OCI-LY7 (cell line): ENCODE measurements around the gene KLC1. TPM values are rescaled to one million over a fixed set of nuclear protein-coding genes. Genes with fewer than 3 reads are reported as not detected.

Source experiments
- BruUV-seq: library from RNA; stranded (reverse); fragments of 400-500 nt; replicated peaks from 2 replicates; lab custom pipeline; 2021; lab: Mats Ljungman, UMichigan
- CTCF ChIA-PET: fragments of 300-600 bp; sonication (Branson Sonifier 250); formaldehyde crosslinking; loops from one replicate; lab custom pipeline; 2022; ENCODE audit warnings: antibody characterized with exemption; ENCODE audit not compliant: unreplicated experiment; lab: Charles Lee
- POLR2A ChIA-PET: fragments of 300-600 bp; sonication (Branson Sonifier 250); formaldehyde crosslinking; loops from one replicate; lab custom pipeline; 2022; ENCODE audit warnings: antibody characterized with exemption; lab: Charles Lee
- DNase-seq: peaks from one replicate; pipeline ENCODE4 v3.0.0-alpha.2; 2015; ENCODE audit warnings: low spot score
- H2AFZ ChIP-seq: fragments of 200-600 bp; sonication (generic), shearing (Covaris generic); 2 replicates; pipeline ENCODE4 v1.6.1; 2014; ENCODE audit warnings: mild to moderate bottlenecking, antibody characterized with exemption, low read length, moderate library complexity
- H3K27ac ChIP-seq: fragments of 200-600 bp; sonication (generic); 2 replicates; pipeline ENCODE4 v1.5.1; 2014; ENCODE audit warnings: mixed run types, low read depth, mild to moderate bottlenecking, moderate library complexity, low read length, inconsistent platforms; ENCODE audit not compliant: poor library complexity, severe bottlenecking
- H3K36me3 ChIP-seq: fragments of 200-600 bp; sonication (generic); 2 replicates; pipeline ENCODE4 v1.6.1; 2014; ENCODE audit warnings: mild to moderate bottlenecking, antibody characterized with exemption, low read length, moderate library complexity, mixed read lengths; ENCODE audit not compliant: insufficient read depth
- H3K4me1 ChIP-seq: fragments of 200-600 bp; sonication (generic); 2 replicates; pipeline ENCODE4 v1.5.1; 2014; ENCODE audit warnings: mild to moderate bottlenecking, low read length; ENCODE audit not compliant: insufficient read depth, poor library complexity, severe bottlenecking
- H3K4me2 ChIP-seq: fragments of 200-600 bp; sonication (generic); 2 replicates; pipeline ENCODE4 v1.6.1; 2014; ENCODE audit warnings: mild to moderate bottlenecking, low read length
- H3K4me3 ChIP-seq: fragments of 200-600 bp; sonication (generic); 2 replicates; pipeline ENCODE4 v1.5.1; 2014; ENCODE audit warnings: mild to moderate bottlenecking, low read depth, low read length; ENCODE audit not compliant: poor library complexity, severe bottlenecking
- H3K79me2 ChIP-seq: fragments of 200-600 bp; sonication (generic); 2 replicates; pipeline ENCODE4 v1.6.1; 2016; ENCODE audit warnings: low read depth, mild to moderate bottlenecking, low read length, moderate library complexity, mixed read lengths; ENCODE audit not compliant: insufficient read depth
- H3K9me2 ChIP-seq: fragments of 200-600 bp; sonication (generic); 2 replicates; pipeline ENCODE4 v1.6.1; 2016; ENCODE audit warnings: mild to moderate bottlenecking, low read length, mixed read lengths; ENCODE audit not compliant: insufficient read depth
- H3K9me3 ChIP-seq: fragments of 200-600 bp; sonication (generic); 2 replicates; pipeline ENCODE4 v1.6.1; 2014; ENCODE audit warnings: mild to moderate bottlenecking, mixed run types, low read length, mixed read lengths
- H4K20me1 ChIP-seq: fragments of 200-600 bp; sonication (generic); 2 replicates; pipeline ENCODE4 v1.6.1; 2014; ENCODE audit warnings: mild to moderate bottlenecking, antibody characterized with exemption, low read length, moderate library complexity, mixed read lengths; ENCODE audit not compliant: insufficient read depth
- CTCF ChIP-seq: fragments of 200-600 bp; sonication (generic); conservative IDR thresholded peaks from 2 replicates; pipeline ENCODE4 v1.5.1; 2014; ENCODE audit warnings: mild to moderate bottlenecking, antibody characterized with exemption, low read length, moderate library complexity, mixed read lengths
- EZH2phosphoT487 ChIP-seq: fragments of 200-600 bp; sonication (generic); IDR thresholded peaks from 2 replicates; pipeline ENCODE4 v1.6.1; 2018; ENCODE audit warnings: low read depth, borderline replicate concordance, mild to moderate bottlenecking, mixed run types, antibody characterized with exemption, low read length, moderate library complexity, mixed read lengths
- intact Hi-C: fragments of 100-400 bp; cut with micrococcal nuclease; formaldehyde crosslinking; loops from one replicate; pipeline ENCODE4 v1.10.0; 2022; ENCODE audit not compliant: unreplicated experiment
- total RNA-seq, 2 experiments: library from RNA; depleted of rRNA in 1 of 2; stranded (reverse); fragments of >200 nt in 1 of 2; shearing (Covaris generic) in 1 of 2; gene quantifications; 2 replicates each; pipeline ENCODE4 v1.2.3, GENCODE V29; 2014 to 2022

Gene KLC1
- total RNA-seq, 2 experiments from 2014 or later, result 147 to 157 TPM

- Histone ChIP-seq H3K27ac (peak overlapping the region; percentile 60), H4K20me1 (peaks cover 8% of the 10 kb centered on the region), H3K4me1 (peaks cover 41% of the 10 kb centered on the region), H3K9me2 (no peaks in the 10 kb centered on the region), H3K9me3 (no peaks in the 10 kb centered on the region), H3K79me2 (peaks cover 41% of the 10 kb centered on the region), H3K36me3 (peaks cover 55% of the 10 kb centered on the region), H2AFZ (no peak overlapping the region), H3K4me2 (peak overlapping the region; percentile 90), H3K4me3 (peak overlapping the region; percentile 88)
- BruUV-seq, result no TSS peak
- CTCF ChIA-PET, result no interaction called here
- intact Hi-C loops, result loop anchor here (2.0 kb wide), 2 partner anchors 15 to 35 kb away; no protein-coding TSS in a partner anchor
- POLR2A ChIA-PET, result interaction anchor here (0.5 to 1.1 kb wide), 2 partner anchors 21 to 79 kb away, joined by 3 to 5 read pairs; no protein-coding TSS in a partner anchor
- TF ChIP-seq CTCF (no peak), EZH2phosphoT487 (no peak)
- DNase-seq, result peak; percentile 24
Measured at GRCh38 chr14:103713304-103714062, 84.5 kb downstream of the KLC1 start.

- Histone ChIP-seq H4K20me1 (peaks cover 8% of the 10 kb centered on the region), H3K36me3 (peaks cover 48% of the 10 kb centered on the region), H2AFZ (no peak overlapping the region), H3K4me2 (peak overlapping the region; percentile 90), H3K4me3 (peak overlapping the region; percentile 88), H3K27ac (peak overlapping the region; percentile 60), H3K4me1 (peaks cover 48% of the 10 kb centered on the region), H3K9me3 (no peaks in the 10 kb centered on the region), H3K79me2 (peaks cover 41% of the 10 kb centered on the region), H3K9me2 (no peaks in the 10 kb centered on the region)
- BruUV-seq, result TSS peak; percentile 84
- intact Hi-C loops, result loop anchor here (2.0 kb wide), 2 partner anchors 15 to 35 kb away; no protein-coding TSS in a partner anchor
- ChIA-PET CTCF (no interaction called here), POLR2A (interaction anchor here (0.5 to 2.0 kb wide), 4 partner anchors 15 to 163 kb away, joined by 3 to 8 read pairs (median 4); no protein-coding TSS in a partner anchor)
- TF ChIP-seq CTCF, result 0 out of 2 replicates have a peak, but pooled peaks have one; percentile 18
- TF ChIP-seq EZH2phosphoT487, result no peak
- DNase-seq, result peak; percentile 29
Measured at GRCh38 chr14:103714063-103714724, 85.2 kb downstream of the KLC1 start.
